Measurements from ENCODE around the gene CAPN14.

CAPN14 gene

GRCh38 chr2:31241625-31242270, 24.4 kb upstream of the CAPN14 start:
- no peak for DNase-seq

GRCh38 chr2:31240381-31241365, 23.4 kb upstream of the CAPN14 start:
- no peak for DNase-seq

GRCh38 chr2:31239593-31240177, 22.4 kb upstream of the CAPN14 start:
- no peak for DNase-seq

- no peak for DNase-seq
Measured at GRCh38 chr2:31238906-31239592, 21.7 kb upstream of the CAPN14 start.

DNA sequence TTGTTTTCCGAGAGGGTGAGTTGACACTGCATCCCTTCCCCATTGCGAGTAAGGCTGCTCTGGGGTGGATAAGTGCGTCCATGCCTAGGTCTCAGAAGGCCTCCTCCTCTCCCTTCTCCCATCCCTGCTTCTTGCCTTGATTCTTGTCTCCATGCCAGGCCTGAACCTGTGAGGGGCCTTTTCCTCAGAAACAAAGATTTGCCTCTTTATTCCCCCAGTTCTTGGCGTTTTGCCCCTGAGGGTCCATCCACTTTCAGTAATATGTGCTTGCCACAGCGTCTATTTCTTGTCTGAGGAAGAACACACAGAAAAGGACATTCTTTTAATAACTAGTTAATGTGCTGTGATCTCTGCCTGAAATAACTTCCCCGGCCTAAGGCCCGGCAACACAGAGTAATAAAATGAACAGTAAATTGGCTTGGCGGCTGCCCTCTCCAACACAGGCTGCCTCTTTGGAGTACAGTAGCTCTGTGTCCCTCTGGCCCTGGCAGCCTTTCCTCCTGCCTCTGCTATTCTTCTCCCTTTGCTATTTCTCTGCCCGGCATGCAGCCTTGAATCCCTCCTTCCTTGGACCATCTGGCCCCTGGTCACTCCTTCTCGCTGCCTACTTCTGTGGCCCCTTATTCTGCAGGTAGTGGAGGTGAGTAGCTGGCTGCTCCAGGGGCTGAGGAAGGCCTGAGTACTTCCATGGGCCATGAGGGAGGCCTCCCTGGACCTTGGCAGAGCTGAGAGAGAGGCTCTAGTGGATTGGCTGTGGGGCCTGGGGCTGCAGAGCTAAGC, 21.0 kb upstream of the CAPN14 start:
- DNase-seq: no peak

DNA sequence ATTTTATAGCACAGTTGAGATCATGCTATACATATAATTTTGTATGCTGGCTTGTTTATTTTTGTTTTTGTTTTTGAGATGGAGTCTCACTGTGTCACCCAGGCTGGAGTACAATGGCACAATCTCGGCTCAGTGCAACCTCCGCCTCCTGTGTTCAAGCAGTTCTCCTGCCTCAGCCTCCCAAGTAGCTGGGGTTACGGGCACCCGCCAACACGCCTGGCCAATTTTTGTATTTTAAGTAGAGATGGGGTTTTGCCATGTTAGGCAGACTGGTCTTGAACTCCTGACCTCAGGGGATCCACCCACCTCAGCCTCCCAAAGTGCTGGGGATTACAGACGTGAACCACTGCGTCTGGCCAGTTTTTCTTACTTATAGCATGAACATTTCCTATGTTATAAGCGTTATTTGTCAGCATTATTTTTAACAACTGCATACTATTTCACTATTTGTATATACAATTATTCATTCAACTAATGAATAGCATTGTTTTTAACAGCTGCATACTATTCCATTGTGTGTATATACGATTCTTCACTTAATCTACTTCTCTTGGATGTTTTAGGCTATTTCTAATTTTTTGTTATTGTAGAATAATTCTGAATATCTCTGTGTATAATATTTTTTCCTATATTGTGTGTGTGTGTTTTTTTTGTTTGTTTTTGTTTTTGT, 20.2 kb upstream of the CAPN14 start:
- no peak for DNase-seq

- no peak for DNase-seq
Measured at GRCh38 chr2:31236433-31237205, 19.3 kb upstream of the CAPN14 start.

- no peak for DNase-seq
Measured at GRCh38 chr2:31235504-31235902, 18.2 kb upstream of the CAPN14 start.

DNA sequence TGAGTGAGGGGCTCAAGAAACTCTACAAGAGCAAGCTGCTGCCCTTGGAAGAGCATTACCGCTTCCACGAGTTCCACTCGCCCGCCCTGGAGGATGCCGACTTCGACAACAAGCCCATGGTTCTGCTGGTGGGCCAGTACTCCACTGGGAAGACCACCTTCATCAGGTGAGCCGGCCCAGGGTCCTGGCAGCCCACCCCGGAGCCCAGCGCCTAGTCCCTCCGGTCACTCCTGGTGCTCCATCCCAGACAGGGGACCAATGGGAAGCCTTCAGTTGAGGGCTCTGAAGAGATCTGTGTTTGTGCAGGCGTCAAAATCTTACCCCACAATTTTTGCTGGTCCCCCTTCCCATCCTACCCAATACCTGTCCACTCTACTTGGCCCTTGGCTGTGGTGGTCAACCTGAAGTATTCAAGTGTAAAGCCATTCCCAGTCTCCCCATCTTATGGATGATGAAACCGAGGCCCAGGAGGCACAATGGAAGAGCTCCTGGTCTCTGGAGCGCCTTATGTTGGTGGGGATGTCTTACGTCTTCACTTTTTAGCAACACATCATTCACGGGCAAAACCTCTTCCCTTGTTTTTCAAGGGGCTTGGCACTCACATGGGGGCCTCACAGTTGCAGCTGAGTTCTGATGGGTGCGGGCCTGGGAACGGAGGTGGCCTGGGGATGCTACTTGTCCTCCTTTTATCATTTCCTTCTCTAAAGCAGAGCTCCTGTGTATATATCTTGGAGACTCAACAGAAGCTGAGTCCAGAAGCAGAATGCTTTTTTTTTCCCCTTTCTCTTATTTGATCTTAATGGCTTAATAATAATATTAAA, 17.6 kb upstream of the CAPN14 start:
- DNase-seq: no peak

DNA sequence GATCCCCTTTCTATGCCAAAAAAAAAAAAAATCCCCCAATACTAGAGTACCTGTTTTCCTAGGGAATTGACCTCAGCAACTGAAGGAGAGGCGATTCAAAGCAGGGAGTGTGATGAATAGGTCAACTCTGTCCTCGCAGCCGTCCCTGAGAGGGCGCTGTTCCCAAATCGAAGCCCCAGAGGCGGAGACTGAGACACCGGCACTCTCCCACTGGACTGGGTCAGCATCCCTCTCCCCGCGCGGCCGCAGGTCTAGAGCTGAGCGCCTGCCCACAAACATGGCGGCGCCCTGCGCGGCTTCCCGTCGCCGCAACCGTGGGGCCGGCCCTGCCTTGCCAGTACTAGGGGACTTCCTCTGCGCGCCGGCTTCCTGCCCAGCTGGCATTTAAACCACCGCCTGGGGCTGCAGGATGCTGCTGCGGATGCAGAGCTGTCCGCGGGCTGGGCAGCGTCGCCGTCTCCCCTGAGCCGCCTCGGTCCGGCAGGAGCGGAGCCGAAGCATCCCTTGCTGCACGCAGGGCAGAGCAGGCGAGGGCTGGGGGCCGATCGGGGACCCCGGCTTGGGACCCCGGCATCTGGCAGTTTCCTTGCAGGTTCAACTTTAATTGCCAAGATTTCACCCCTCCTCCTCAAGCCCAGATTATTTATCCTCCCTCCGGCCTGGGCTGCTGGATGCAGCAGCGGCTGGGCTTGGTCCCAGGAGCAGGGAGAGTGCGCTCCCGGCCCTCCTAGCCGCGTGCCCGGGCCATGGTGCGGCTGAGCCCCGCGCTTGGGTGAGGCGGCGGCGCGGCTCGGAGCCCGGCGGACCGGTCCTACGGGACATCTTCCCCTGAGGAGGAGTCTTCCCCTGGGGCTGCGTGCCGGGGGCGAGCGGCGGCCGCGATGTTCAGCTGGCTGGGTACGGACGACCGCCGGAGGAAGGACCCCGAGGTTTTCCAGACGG, 16.7 kb upstream of the CAPN14 start, which contains the start of gene EHD3:
EHD3 (plus strand) TSS at position 412 of the 942 bp plus-strand sequence; CDS start at position 882, 470 bp downstream.
- DNase-seq: peak; percentile 47

- DNase-seq: no peak
Measured at GRCh38 chr2:31233231-31233630, 15.9 kb upstream of the CAPN14 start.

GRCh38 chr2:31232586-31232985, 15.3 kb upstream of the CAPN14 start:
- no peak for DNase-seq

DNA sequence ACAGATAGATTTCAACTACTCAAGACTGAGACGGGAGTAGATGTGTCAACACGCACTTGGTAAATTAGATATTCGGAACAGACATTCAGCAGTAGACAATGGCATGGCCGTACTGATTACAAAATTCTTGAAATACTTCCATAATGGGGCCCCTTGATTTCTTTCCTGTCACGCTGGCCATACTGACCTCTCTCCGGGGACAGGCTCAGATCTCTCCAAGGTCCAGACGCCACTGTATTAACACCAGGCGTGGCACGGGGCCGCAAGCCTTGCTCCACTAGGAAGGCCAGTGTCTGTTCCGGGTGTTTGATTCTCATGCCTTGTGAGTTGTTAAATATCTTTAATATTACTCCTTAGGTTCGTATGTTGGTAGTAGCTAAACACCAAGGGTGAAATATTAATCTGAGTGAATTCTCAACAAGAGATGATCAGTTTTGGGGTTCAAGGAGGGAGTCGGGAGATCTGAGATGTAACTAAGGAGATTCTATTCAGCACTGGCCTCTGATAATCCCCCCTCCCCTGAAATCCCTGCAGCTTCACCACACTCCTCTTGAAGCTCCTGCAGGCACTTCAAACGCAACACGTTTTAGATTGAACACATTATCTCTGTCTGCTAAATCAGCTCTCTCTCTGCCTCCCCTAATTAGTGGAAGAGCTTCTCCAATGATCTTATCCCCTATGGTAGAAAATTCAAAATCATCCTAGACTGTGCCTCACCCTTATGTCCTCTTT, 14.4 kb upstream of the CAPN14 start:
- no peak for DNase-seq

DNA sequence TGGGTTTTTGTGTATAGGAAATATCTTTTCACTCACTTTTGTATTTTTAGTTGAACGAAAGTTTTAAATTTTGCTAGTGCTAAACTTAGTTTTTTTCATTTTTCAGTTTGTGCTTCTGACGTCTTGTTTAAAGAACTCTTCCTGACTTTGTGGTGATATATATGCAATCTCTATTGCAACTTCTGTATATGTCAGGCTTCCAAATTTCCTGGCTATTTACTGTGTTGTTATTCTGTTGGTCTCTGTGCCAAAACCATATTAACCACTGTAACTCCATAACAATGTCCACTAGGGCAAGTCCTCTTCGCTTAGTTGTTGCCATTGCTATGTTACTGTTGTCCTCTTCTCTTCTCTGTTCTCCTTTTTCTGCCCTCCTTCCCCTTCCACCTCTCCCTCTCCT, 13.4 kb upstream of the CAPN14 start:
- no peak for DNase-seq

GRCh38 chr2:31228717-31229116, 11.4 kb upstream of the CAPN14 start:
- DNase-seq: no peak

- no peak for DNase-seq
Measured at GRCh38 chr2:31227711-31228125, 10.4 kb upstream of the CAPN14 start.

- no peak for DNase-seq
Measured at GRCh38 chr2:31227110-31227509, 9.8 kb upstream of the CAPN14 start.

GRCh38 chr2:31226266-31226665, 9.0 kb upstream of the CAPN14 start:
- DNase-seq: no peak

Measured in GOT3 (cell line).